NCI-H226 (cell line): Measurements from ENCODE around the gene PLA2G2C.

Experiments
- DNase-seq: peaks from one replicate; pipeline ENCODE4 v3.0.0-alpha.2; 2015

PLA2G2C gene

GRCh38 chr1:20183035-20183434, 3.3 kb downstream of the PLA2G2C start:
- DNase-seq: no peak

GRCh38 chr1:20182415-20182814, 3.9 kb downstream of the PLA2G2C start:
- no peak for DNase-seq

GRCh38 chr1:20180844-20181207, 5.5 kb downstream of the PLA2G2C start:
- no peak for DNase-seq

GRCh38 chr1:20180129-20180843, 6.0 kb downstream of the PLA2G2C start:
- no peak for DNase-seq

- no peak for DNase-seq
These were observed 6.8 kb downstream of the PLA2G2C start for GRCh38 chr1:20179371-20180128.

GRCh38 chr1:20178634-20179370, 7.5 kb downstream of the PLA2G2C start:
- no peak for DNase-seq

GRCh38 chr1:20174937-20175666, 11.2 kb downstream of the PLA2G2C start:
- no peak for DNase-seq

- no peak for DNase-seq
These were observed 14.2 kb downstream of the PLA2G2C start for GRCh38 chr1:20172033-20172590.

- DNase-seq: no peak
These were observed 16.4 kb downstream of the PLA2G2C start for GRCh38 chr1:20169932-20170331.

- DNase-seq: no peak
These were observed 17.5 kb downstream of the PLA2G2C start for GRCh38 chr1:20168564-20169491.

- no peak for DNase-seq
These were observed 19.2 kb downstream of the PLA2G2C start for GRCh38 chr1:20167126-20167525.

GRCh38 chr1:20166051-20166450, 20.3 kb downstream of the PLA2G2C start:
- DNase-seq: peak; percentile 76

GRCh38 chr1:20165522-20165951, 20.8 kb downstream of the PLA2G2C start:
- no peak for DNase-seq

- DNase-seq: no peak
These were observed 21.6 kb downstream of the PLA2G2C start for GRCh38 chr1:20164694-20165202.

- peak; percentile 29 for DNase-seq
These were observed 26.3 kb downstream of the PLA2G2C start for GRCh38 chr1:20160034-20160433.

GRCh38 chr1:20158358-20159070, 27.8 kb downstream of the PLA2G2C start:
- DNase-seq: no peak

- no peak for DNase-seq
These were observed 32.0 kb downstream of the PLA2G2C start for GRCh38 chr1:20154301-20154831.

GRCh38 chr1:20153000-20153418, 33.3 kb downstream of the PLA2G2C start:
- DNase-seq: no peak

GRCh38 chr1:20152599-20152930, 33.8 kb downstream of the PLA2G2C start:
- DNase-seq: no peak

- peak; percentile 45 for DNase-seq
These were observed 34.3 kb downstream of the PLA2G2C start for GRCh38 chr1:20151906-20152598.
